Fibroblast of villous mesenchyme (primary cell): ENCODE results near the gene MAPK12. TPM values are rescaled to one million over a fixed set of nuclear protein-coding genes. Genes with fewer than 3 reads are reported as not detected.

ENCODE experiments used
- DNase-seq: peaks from one replicate; pipeline ENCODE4 v3.0.0-alpha.2; 2010; ENCODE audit warnings: low read depth
- H3K4me3 ChIP-seq: 2 replicates; pipeline ENCODE4 v1.5.1; 2011; ENCODE audit warnings: low read depth, mild to moderate bottlenecking, low read length
- CTCF ChIP-seq: IDR thresholded peaks from 2 replicates; pipeline ENCODE4 v1.5.1; 2012; ENCODE audit warnings: low read depth, mild to moderate bottlenecking, low read length; ENCODE audit not compliant: insufficient read depth
- total RNA-seq: library from RNA; depleted of rRNA; stranded (reverse); fragments of >200 nt; gene quantifications from 2 replicates; pipeline ENCODE4 v1.2.3, GENCODE V29; 2012

MAPK12 gene
- total RNA-seq, 1 donor, result 42.7 TPM

GRCh38 chr22:50299785-50300619 lies 38.5 kb upstream of the MAPK12 start:
- peak overlapping the region; percentile 37 for H3K4me3 ChIP-seq
- DNase-seq, result no peak
- TF ChIP-seq CTCF, result no peak

GRCh38 chr22:50298937-50299784 lies 37.7 kb upstream of the MAPK12 start:
- H3K4me3 ChIP-seq, result peak overlapping the region; percentile 23
- TF ChIP-seq CTCF, result no peak
- DNase-seq, result peak; percentile 63

GRCh38 chr22:50298266-50298637 lies 36.8 kb upstream of the MAPK12 start:
- TF ChIP-seq CTCF, result no peak
- H3K4me3 ChIP-seq, result no peak overlapping the region
- no peak for DNase-seq

- TF ChIP-seq CTCF, result no peak
- DNase-seq, result no peak
- no peak overlapping the region for H3K4me3 ChIP-seq
Measured at GRCh38 chr22:50297510-50298265, 36.2 kb upstream of the MAPK12 start.

GRCh38 chr22:50296658-50297490 lies 35.4 kb upstream of the MAPK12 start:
- H3K4me3 ChIP-seq, result no peak overlapping the region
- no peak for DNase-seq
- no peak for TF ChIP-seq CTCF

- TF ChIP-seq CTCF, result no peak
- DNase-seq, result no peak
- H3K4me3 ChIP-seq, result no peak overlapping the region
Measured at GRCh38 chr22:50294319-50294656, 32.8 kb upstream of the MAPK12 start.
